ENCODE data around the gene ARHGAP1. TPM values are rescaled to one million over a fixed set of nuclear protein-coding genes. Genes with fewer than 3 reads are reported as not detected.

ARHGAP1 gene
- total and polyA plus RNA-seq, 2 of the 13 experiments (the other 11 are each of a cell fraction or from before 2014, with no cell fraction given) = 18.6 to 30.3 TPM

- peak; percentile 58 for TF ChIP-seq POGK (CRISPR knock-in tag; conservative IDR thresholded peaks at IDR 0.05)
- no peak for TF ChIP-seq PRPF4 (IDR thresholded peaks at IDR 0.05; ENCODE audit: low read depth, low read length, poor library complexity, severe bottlenecking)
Measured at GRCh38 chr11:46719543-46720218, 19.3 kb upstream of the ARHGAP1 start (continued).

GRCh38 chr11:46719048-46719542 is 18.7 kb upstream of the ARHGAP1 start, which contains the start of gene F2:
TSS of gene F2 (plus strand) at chr11:46719213. CDS start at chr11:46719236, 23 bp downstream.
- H3K36me3 ChIP-seq (replicated peaks in 1 of 2; ENCODE audit: control insufficient read depth in 1 of 2, insufficient read depth in 2 of 2, low read length in 2 of 2) = peaks cover 4 to 12% of the 10 kb centered on the region in 2 experiments
- ATAC-seq = peak; percentile 87
- peak; percentile 98 for FAIRE-seq
- H3K4me3 ChIP-seq (replicated peaks in 1 of 3; ENCODE audit: insufficient read depth in 1 of 3, low read depth in 2 of 3, low read length in 3 of 3) = peak within 1 kb of the TSS; percentile 76 to 92 (median 83)
- peaks cover 48% of the 10 kb centered on the region for H3K79me2 ChIP-seq (ENCODE audit: insufficient read depth, low read length)
- peak within 1 kb of the TSS; percentile 86 for H3K9ac ChIP-seq (ENCODE audit: insufficient read depth, low read depth, low read length)
- H3K27ac ChIP-seq (ENCODE audit: extremely low read length, insufficient read depth, low read length) = peak within 1 kb of the TSS; percentile 92
- in situ Hi-C loops (cut with HindIII; ENCODE audit: extremely low pct_ligation_motif_present, low pct_unique_long_range_greater_than_20kb) (no loop called here), intact Hi-C loops (cut with micrococcal nuclease; ENCODE audit: unreplicated experiment) (loop anchor here (5.0 kb wide), 2 partner anchors 47 to 718 kb away; no protein-coding TSS in a partner anchor)
- no TSS peak for BruUV-seq (replicated peaks)
- H3K27me3 ChIP-seq (ENCODE audit: control insufficient read depth in 1 of 2, insufficient read depth in 2 of 2, low read length in 2 of 2) = no peaks in the 10 kb centered on the region; a peak in 1 of 5 replicates
- DNase-seq (ENCODE audit: low spot score) = peak; percentile 96
- CTCF ChIA-PET (ENCODE audit: low intra/inter-chr PET ratio, low total read pairs) = no interaction called here
- H4K20me1 ChIP-seq (ENCODE audit: insufficient read depth, low read length) = peaks cover 15% of the 10 kb centered on the region
- WGBS (ENCODE audit: low lambda C conversion rate) = 0% methylated on average over 3 of the region's 7 CpGs
- no peak within 1 kb of the TSS for H2AFZ ChIP-seq (ENCODE audit: low read length)
- H3K4me2 ChIP-seq (ENCODE audit: low read depth, low read length) = peak within 1 kb of the TSS; percentile 94
- no peaks in the 10 kb centered on the region for H3K9me3 ChIP-seq (ENCODE audit: low read length)
- POLR2A ChIA-PET = interaction anchor here (0.6 to 12.3 kb wide), 23 partner anchors 10 to 338 kb away, joined by 3 to 272 read pairs (median 8); partner anchors contain the start of genes ARHGAP1, ATG13, MDK and ZNF408
- H3K4me1 ChIP-seq (ENCODE audit: insufficient read depth, low read length) = peaks cover 87% of the 10 kb centered on the region
- TF ChIP-seq PITX1 (CRISPR knock-in tag; IDR thresholded peaks at IDR 0.05) (peak; percentile 87), ZNF564 (CRISPR knock-in tag; IDR thresholded peaks at IDR 0.05) (0 out of 2 replicates have a peak, but pooled peaks have one; percentile 11), HOXD1 (CRISPR knock-in tag; IDR thresholded peaks at IDR 0.05) (peak; percentile 76), ZNF775 (CRISPR knock-in tag; IDR thresholded peaks at IDR 0.05; ENCODE audit: borderline replicate concordance) (peak; percentile 70; the same call in 1 of the 2 replicates), ZMYM3 (CRISPR knock-in tag; IDR thresholded peaks at IDR 0.05) (peak; percentile 93), SOX13 (IDR thresholded peaks at IDR 0.05) (peak; percentile 66; the same call in 1 of the 2 replicates), SOX13 (CRISPR knock-in tag; conservative IDR thresholded peaks at IDR 0.05 in 1 of 2, IDR thresholded peaks at IDR 0.05 in 1 of 2) (peak in 1 of 2 experiments; percentile 98; a peak in 2 of 4 replicates), ZNF160 (CRISPR knock-in tag; IDR thresholded peaks at IDR 0.05) (peak; percentile 50), DNMT1 (CRISPR knock-in tag; IDR thresholded peaks at IDR 0.05) (no peak), ZNF136 (CRISPR knock-in tag; IDR thresholded peaks at IDR 0.05; ENCODE audit: low read depth) (no peak), ZNF333 (CRISPR knock-in tag; IDR thresholded peaks at IDR 0.05; ENCODE audit: borderline replicate concordance) (peak; percentile 75; the same call in 1 of the 2 replicates), ATM (IDR thresholded peaks at IDR 0.05; ENCODE audit: borderline replicate concordance) (no peak), MED1 (CRISPR knock-in tag; IDR thresholded peaks at IDR 0.05) (peak; percentile 98), ZFX (CRISPR knock-in tag; IDR thresholded peaks at IDR 0.05; ENCODE audit: low read depth) (peak; percentile 52), ZNF879 (CRISPR knock-in tag; IDR thresholded peaks at IDR 0.05) (no peak), ZNF703 (CRISPR knock-in tag; IDR thresholded peaks at IDR 0.05; ENCODE audit: borderline replicate concordance) (no peak), ZNF446 (CRISPR knock-in tag; IDR thresholded peaks at IDR 0.05) (no peak; the same call in 1 of the 2 replicates), ZSCAN20 (CRISPR knock-in tag; IDR thresholded peaks at IDR 0.05; ENCODE audit: borderline replicate concordance) (no peak)

All from HepG2 (cell line).